HT1080 (cell line): ENCODE results near the gene PCDHGA5. TPM values are rescaled to one million over a fixed set of nuclear protein-coding genes. Genes with fewer than 3 reads are reported as not detected.
"Not testable (repeated sequence)": the region's sequence is repeated elsewhere in the genome, so short reads cannot be mapped to it uniquely, and the experiment has no call there.

Experiments
- DNase-seq: peaks from one replicate; pipeline ENCODE4 v3.0.0-alpha.2; 2015; ENCODE audit warnings: low read depth
- total RNA-seq: library from RNA; depleted of rRNA; stranded (reverse); fragments of >200 nt; shearing (Covaris generic); gene quantifications from 2 replicates; pipeline ENCODE4 v1.2.3, GENCODE V29; 2014; rRNA removed

PCDHGA5 gene
- total RNA-seq, 1 experiment from 2014 or later, result 0.21 TPM

DNA sequence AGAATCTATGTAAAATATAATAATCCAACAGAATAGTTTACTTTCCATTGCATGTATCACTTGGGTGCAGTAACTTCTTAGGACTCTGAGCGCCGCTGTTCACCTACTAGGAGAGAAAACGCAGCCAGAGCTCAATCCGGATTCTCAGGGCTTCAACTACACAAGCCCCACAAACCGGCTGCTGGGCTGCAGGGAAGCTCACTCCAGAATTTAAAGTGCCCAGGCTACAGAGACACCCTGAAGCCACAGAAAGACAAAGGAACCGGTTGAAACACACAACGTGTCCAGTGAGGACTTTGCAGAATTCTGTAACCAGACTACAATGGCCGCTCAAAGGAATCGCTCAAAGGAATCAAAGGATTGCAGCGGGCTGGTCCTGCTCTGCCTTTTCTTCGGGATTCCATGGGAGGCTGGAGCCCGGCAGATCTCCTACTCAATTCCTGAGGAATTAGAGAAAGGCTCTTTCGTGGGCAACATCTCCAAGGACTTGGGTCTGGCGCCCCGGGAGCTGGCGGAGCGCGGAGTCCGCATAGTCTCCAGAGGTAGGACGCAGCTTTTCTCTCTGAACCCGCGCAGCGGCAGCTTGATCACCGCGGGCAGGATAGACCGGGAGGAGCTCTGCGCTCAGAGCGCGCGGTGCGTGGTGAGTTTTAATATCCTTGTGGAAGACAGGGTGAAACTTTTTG lies 49.0 kb downstream of the PCDHGA5 start, which contains the start of gene PCDHGA10:
Gene PCDHGA10 (plus strand): TSS at position 134 of the 686 bp plus-strand sequence. CDS start 189 bp downstream, at position 323.
- peak; percentile 51 for DNase-seq

DNA sequence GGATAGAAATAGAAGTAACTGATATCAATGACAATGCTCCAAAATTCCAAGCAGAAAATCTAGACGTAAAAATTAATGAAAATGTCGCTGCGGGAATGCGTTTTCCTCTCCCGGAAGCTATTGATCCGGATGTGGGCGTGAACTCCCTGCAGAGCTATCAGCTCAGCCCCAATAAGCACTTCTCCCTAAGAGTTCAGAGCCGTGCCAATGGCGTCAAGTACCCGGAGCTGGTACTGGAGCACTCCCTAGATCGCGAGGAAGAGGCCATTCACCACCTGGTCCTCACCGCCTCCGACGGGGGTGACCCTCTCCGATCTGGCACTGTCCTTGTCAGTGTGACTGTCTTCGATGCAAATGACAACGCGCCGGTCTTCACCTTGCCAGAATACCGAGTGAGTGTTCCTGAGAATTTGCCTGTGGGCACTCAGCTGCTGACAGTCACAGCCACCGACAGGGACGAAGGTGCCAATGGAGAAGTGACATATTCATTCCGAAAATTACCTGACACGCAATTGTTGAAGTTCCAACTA lies 49.6 kb downstream of the PCDHGA5 start:
- DNase-seq, result no peak

DNA sequence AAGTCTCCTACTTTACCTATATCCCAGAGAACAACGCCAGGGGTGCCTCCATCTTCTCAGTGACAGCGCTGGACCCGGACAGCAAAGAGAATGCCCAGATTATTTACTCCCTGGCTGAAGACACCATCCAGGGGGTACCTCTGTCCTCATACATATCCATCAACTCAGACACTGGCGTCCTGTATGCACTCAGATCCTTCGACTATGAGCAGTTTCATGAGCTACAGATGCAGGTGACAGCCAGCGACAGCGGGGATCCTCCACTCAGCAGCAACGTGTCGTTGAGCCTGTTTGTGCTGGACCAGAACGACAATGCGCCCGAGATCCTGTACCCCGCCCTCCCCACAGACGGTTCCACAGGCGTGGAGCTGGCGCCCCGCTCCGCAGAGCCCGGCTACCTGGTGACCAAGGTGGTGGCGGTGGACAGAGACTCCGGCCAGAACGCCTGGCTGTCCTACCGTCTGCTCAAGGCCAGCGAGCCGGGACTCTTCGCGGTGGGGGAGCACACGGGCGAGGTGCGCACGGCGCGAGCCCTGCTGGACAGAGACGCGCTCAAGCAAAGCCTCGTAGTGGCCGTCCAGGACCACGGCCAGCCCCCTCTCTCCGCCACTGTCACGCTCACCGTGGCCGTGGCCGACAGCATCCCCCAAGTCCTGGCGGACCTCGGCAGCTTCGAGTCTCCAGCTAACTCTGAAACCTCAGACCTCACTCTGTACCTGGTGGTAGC lies 50.7 kb downstream of the PCDHGA5 start:
- DNase-seq, result not testable (repeated sequence)

GRCh38 chr5:141415275-141415618 lies 51.3 kb downstream of the PCDHGA5 start:
- DNase-seq, result not testable (repeated sequence)

Other genes starting within 250 kb of the PCDHGA5 start
- not detected in 2 replicates for gene PCDHB4, start 242.3 kb upstream of the PCDHGA5 start, total RNA-seq
- 0.10 and 0.90 TPM in 2 replicates for gene PCDHB5, start 229.0 kb upstream of the PCDHGA5 start, total RNA-seq
- gene PCDHB6, start 214.1 kb upstream of the PCDHGA5 start, total RNA-seq, result 0.13 and 0.27 TPM in 2 replicates
- 0.05 TPM in 1 of 2 replicates, not detected in the other for gene PCDHB7, start 191.5 kb upstream of the PCDHGA5 start, total RNA-seq
- gene PCDHB8, start 186.4 kb upstream of the PCDHGA5 start, total RNA-seq, result not detected in 2 replicates
- gene PCDHB16, start 181.8 kb upstream of the PCDHGA5 start, total RNA-seq, result 0.03 TPM in 1 of 2 replicates, not detected in the other
- 0.40 TPM in 1 of 2 replicates, not detected in the other for gene PCDHB9, start 177.0 kb upstream of the PCDHGA5 start, total RNA-seq
- gene PCDHB10, start 171.8 kb upstream of the PCDHGA5 start, total RNA-seq, result 0.11 TPM in 1 of 2 replicates, not detected in the other
- gene PCDHB11, start 164.5 kb upstream of the PCDHGA5 start, total RNA-seq, result not detected in 2 replicates
- not detected in 2 replicates for gene PCDHB12, start 155.4 kb upstream of the PCDHGA5 start, total RNA-seq
- 0.06 TPM in 1 of 2 replicates, not detected in the other for gene PCDHB13, start 150.2 kb upstream of the PCDHGA5 start, total RNA-seq
- 0.03 and 0.08 TPM in 2 replicates for gene PCDHB14, start 140.8 kb upstream of the PCDHGA5 start, total RNA-seq
- 0.03 and 0.10 TPM in 2 replicates for gene PCDHB15, start 118.8 kb upstream of the PCDHGA5 start, total RNA-seq
- gene SLC25A2, start 60.1 kb upstream of the PCDHGA5 start, total RNA-seq, result not detected in 2 replicates
- 42.6 and 48.1 TPM in 2 replicates for gene TAF7, start 43.4 kb upstream of the PCDHGA5 start, total RNA-seq
- gene PCDHGA1, start 33.6 kb upstream of the PCDHGA5 start, total RNA-seq, result 0.07 and 0.32 TPM in 2 replicates
- gene PCDHGA2, start 25.4 kb upstream of the PCDHGA5 start, total RNA-seq, result 0.27 and 0.84 TPM in 2 replicates
- gene PCDHGA3, start 20.3 kb upstream of the PCDHGA5 start, total RNA-seq, result 0.10 and 0.14 TPM in 2 replicates
- gene PCDHGB1, start 14.1 kb upstream of the PCDHGA5 start, total RNA-seq, result 0.53 and 1.4 TPM in 2 replicates
- gene PCDHGA4, start 9.1 kb upstream of the PCDHGA5 start, total RNA-seq, result 0.71 and 0.73 TPM in 2 replicates
- 0.69 and 0.77 TPM in 2 replicates for gene PCDHGB2, start 4.2 kb upstream of the PCDHGA5 start, total RNA-seq
- gene PCDHGB3, start 6.1 kb downstream of the PCDHGA5 start, total RNA-seq, result 0.80 and 1.5 TPM in 2 replicates
- 0.20 and 1.2 TPM in 2 replicates for gene PCDHGA6, start 9.7 kb downstream of the PCDHGA5 start, total RNA-seq
- gene PCDHGA7, start 18.6 kb downstream of the PCDHGA5 start, total RNA-seq, result 0.03 and 0.11 TPM in 2 replicates
- gene PCDHGB4, start 23.5 kb downstream of the PCDHGA5 start, total RNA-seq, result 9.9 and 10.2 TPM in 2 replicates
- gene PCDHGA8, start 28.5 kb downstream of the PCDHGA5 start, total RNA-seq, result 0.17 and 0.61 TPM in 2 replicates
- 0.37 and 0.55 TPM in 2 replicates for gene PCDHGB5, start 33.8 kb downstream of the PCDHGA5 start, total RNA-seq
- 0.23 and 0.29 TPM in 2 replicates for gene PCDHGA9, start 38.6 kb downstream of the PCDHGA5 start, total RNA-seq
- 0.10 and 0.20 TPM in 2 replicates for gene PCDHGB6, start 43.9 kb downstream of the PCDHGA5 start, total RNA-seq
- gene PCDHGA10, start 48.8 kb downstream of the PCDHGA5 start, total RNA-seq, result 0.80 and 0.90 TPM in 2 replicates
- 0.47 and 0.53 TPM in 2 replicates for gene PCDHGB7, start 53.5 kb downstream of the PCDHGA5 start, total RNA-seq
- 0.42 and 0.50 TPM in 2 replicates for gene PCDHGA11, start 56.9 kb downstream of the PCDHGA5 start, total RNA-seq
- 0.66 and 0.70 TPM in 2 replicates for gene PCDHGA12, start 66.3 kb downstream of the PCDHGA5 start, total RNA-seq
- 36.5 and 44.6 TPM in 2 replicates for gene PCDHGC3, start 111.8 kb downstream of the PCDHGA5 start, total RNA-seq
- 0.14 and 0.33 TPM in 2 replicates for gene PCDHGC4, start 120.9 kb downstream of the PCDHGA5 start, total RNA-seq
- 0.87 and 1.4 TPM in 2 replicates for gene PCDHGC5, start 124.9 kb downstream of the PCDHGA5 start, total RNA-seq